Neutrophil (primary cell): ENCODE results near the gene RPS6KA4.
A peak's percentile ranks its signal among the peaks of the same experiment; 100 is the strongest.

Experiments used
- H3K27ac ChIP-seq: fragments of 200-600 bp; sonication (generic); 2 replicates; pipeline ENCODE4 v1.5.1; 2016; ENCODE audit warnings: mild to moderate bottlenecking, moderate library complexity
- H3K27me3 ChIP-seq: fragments of 200-600 bp; sonication (generic); 2 replicates; pipeline ENCODE4 v1.6.0; 2016; ENCODE audit warnings: mild to moderate bottlenecking
- H3K36me3 ChIP-seq: fragments of 200-600 bp; sonication (generic); 2 replicates; pipeline ENCODE4 v1.5.1; 2017
- H3K4me1 ChIP-seq, 2 experiments: fragments of 200-600 bp in 1 of 2; sonication (generic) in 1 of 2; 1 replicate in 1 of 2; 2 replicates in 1 of 2; pipeline versions ENCODE4 v1.5.1 to v1.6.1; 2013 to 2016; ENCODE audit warnings: low read depth in 1 of 2, low read length in 1 of 2, mild to moderate bottlenecking in 1 of 2, moderate library complexity in 1 of 2; ENCODE audit not compliant: control insufficient read depth in 1 of 2, insufficient read depth in 1 of 2
- H3K4me3 ChIP-seq, 2 experiments: fragments of 200-600 bp in 1 of 2; sonication (generic) in 1 of 2; 1 replicate in 1 of 2; 2 replicates in 1 of 2; pipeline ENCODE4 v1.5.1; 2013 to 2016; ENCODE audit warnings: low read depth in 1 of 2, low read length in 1 of 2, mild to moderate bottlenecking in 1 of 2, moderate library complexity in 1 of 2
- H3K9me3 ChIP-seq: fragments of 200-600 bp; sonication (generic); 2 replicates; pipeline ENCODE4 v1.5.1; 2016
- CTCF ChIP-seq: fragments of 200-600 bp; sonication (generic); IDR thresholded peaks from 2 replicates; pipeline ENCODE4 v1.5.1; 2016; ENCODE audit warnings: antibody characterized with exemption

The RPS6KA4 gene

DNA sequence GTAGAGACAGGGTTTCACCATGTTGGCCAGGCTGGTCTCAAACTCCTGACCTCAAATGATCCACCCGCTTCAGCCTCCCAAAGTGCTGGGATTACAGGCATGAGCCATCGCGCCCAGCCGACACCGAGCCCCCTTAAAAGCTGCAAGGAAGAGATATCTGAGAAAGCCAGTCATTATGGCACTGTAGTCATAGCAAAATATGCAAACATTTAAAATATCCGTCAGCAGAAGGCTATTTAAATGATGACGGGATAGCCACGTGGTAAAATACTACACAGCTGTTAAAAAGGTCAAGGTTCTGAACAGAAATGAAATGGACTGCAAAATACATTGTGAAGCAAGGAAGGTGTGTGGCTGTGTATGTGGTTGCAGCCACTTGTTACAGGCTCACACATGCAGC is 25.4 kb upstream of the RPS6KA4 start:
- H3K9me3 ChIP-seq, result no peaks in the 10 kb centered on the region
- H3K4me3 ChIP-seq, result no peak overlapping the region

GRCh38 chr11:64334764-64335735 is 23.9 kb upstream of the RPS6KA4 start:
- Histone ChIP-seq H3K36me3 (no peaks in the 10 kb centered on the region), H3K4me1 (peaks cover 74% of the 10 kb centered on the region in 2 experiments), H3K27me3 (no peaks in the 10 kb centered on the region), H3K27ac (peak overlapping the region; percentile 74), H3K9me3 (no peaks in the 10 kb centered on the region), H3K4me3 (peak overlapping the region; percentile 2 to 14)
- TF ChIP-seq CTCF, result no peak

More for the DNA sequence above, 25.4 kb upstream of the RPS6KA4 start:
- Histone ChIP-seq H3K27me3 (no peaks in the 10 kb centered on the region), H3K36me3 (no peaks in the 10 kb centered on the region), H3K27ac (no peak overlapping the region), H3K4me1 (peaks cover 59% of the 10 kb centered on the region in 2 experiments)
- TF ChIP-seq CTCF, result no peak

- H3K27ac ChIP-seq, result peak overlapping the region; percentile 99
These were observed 21.3 kb upstream of the RPS6KA4 start for GRCh38 chr11:64337538-64338249.

DNA sequence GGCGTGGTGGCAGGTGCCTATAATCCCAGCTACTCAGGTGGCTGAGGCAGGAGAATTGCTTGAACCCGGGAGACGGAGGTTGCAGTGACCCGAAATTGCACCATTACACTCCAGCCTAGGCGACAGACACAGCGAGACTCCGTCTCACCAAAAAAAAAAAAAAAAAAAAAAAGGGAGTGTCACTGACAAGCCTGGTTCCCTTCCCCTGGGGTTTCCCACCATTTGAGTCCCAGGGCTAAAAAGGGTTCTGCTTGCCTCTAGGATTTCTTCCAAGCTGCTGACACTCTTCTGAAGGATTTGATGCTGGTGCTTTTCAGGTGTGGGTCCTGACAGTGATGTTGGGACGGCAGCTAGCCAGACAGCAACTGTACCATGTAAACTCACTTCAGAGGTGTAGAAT is 20.2 kb upstream of the RPS6KA4 start:
- peaks cover 77 to 80% of the 10 kb centered on the region in 2 experiments for H3K4me1 ChIP-seq
- H3K27ac ChIP-seq, result peak overlapping the region; percentile 99
- no peak for TF ChIP-seq CTCF
- H3K4me3 ChIP-seq, result peak overlapping the region; percentile 88 to 89
- peaks cover 17% of the 10 kb centered on the region for H3K36me3 ChIP-seq
- no peaks in the 10 kb centered on the region for H3K9me3 ChIP-seq
- no peaks in the 10 kb centered on the region for H3K27me3 ChIP-seq

More at GRCh38 chr11:64337538-64338249, 21.3 kb upstream of the RPS6KA4 start:
- Histone ChIP-seq H3K4me1 (peaks cover 73 to 80% of the 10 kb centered on the region in 2 experiments), H3K27me3 (no peaks in the 10 kb centered on the region), H3K9me3 (no peaks in the 10 kb centered on the region), H3K36me3 (peaks cover 8% of the 10 kb centered on the region), H3K4me3 (no peak overlapping the region)
- TF ChIP-seq CTCF, result no peak

DNA sequence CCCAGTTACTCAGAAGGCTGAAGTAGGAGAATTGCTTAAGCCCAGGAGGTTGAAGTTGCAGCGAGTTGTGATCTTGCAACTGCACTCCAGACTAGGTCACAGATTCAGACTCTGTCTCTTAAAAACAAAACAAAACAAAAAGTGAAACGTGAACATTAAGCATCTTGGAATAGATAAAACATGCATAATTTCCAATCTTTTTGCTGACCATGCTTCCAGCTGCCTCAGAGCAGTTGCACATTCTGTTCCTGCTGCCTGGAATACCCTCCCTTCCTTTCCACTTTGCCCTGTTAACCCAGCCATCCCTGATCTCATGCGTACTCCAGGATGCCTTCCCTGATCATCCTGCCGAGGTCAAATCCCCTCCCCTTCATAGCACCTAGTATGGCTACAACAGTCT is 19.7 kb upstream of the RPS6KA4 start:
- Histone ChIP-seq H3K27me3 (no peaks in the 10 kb centered on the region), H3K27ac (peak overlapping the region; percentile 99), H3K4me3 (peak overlapping the region; percentile 88 to 89), H3K9me3 (no peaks in the 10 kb centered on the region), H3K4me1 (peaks cover 77 to 83% of the 10 kb centered on the region in 2 experiments), H3K36me3 (peaks cover 23% of the 10 kb centered on the region)
- no peak for TF ChIP-seq CTCF
